ENCODE results near the gene CCNJ.

CCNJ gene

GRCh38 chr10:96073722-96074121, 30.3 kb downstream of the CCNJ start:
- POLR2A ChIA-PET, result no interaction called here
- TF ChIP-seq ZNF202 (tag by site-specific recombination; IDR thresholded peaks at IDR 0.05; ENCODE audit: borderline replicate concordance) (no peak), GFI1B (tag by site-specific recombination; IDR thresholded peaks at IDR 0.05) (no peak), ZNF37A (tag by site-specific recombination; IDR thresholded peaks at IDR 0.05) (no peak), ZSCAN30 (tag by site-specific recombination; IDR thresholded peaks at IDR 0.05) (no peak), CTCF (tag by site-specific recombination; IDR thresholded peaks at IDR 0.05) (no peak), ZBTB1 (tag by site-specific recombination; IDR thresholded peaks at IDR 0.05) (no peak), ZNF138 (tag by site-specific recombination; IDR thresholded peaks at IDR 0.05; ENCODE audit: borderline replicate concordance) (no peak), ZNF311 (tag by site-specific recombination; IDR thresholded peaks at IDR 0.05; ENCODE audit: borderline replicate concordance) (no peak), ZNF747 (tag by site-specific recombination; IDR thresholded peaks at IDR 0.05) (no peak), ZNF214 (tag by site-specific recombination; IDR thresholded peaks at IDR 0.05; ENCODE audit: borderline replicate concordance) (no peak), ZNF10 (tag by site-specific recombination; IDR thresholded peaks at IDR 0.05) (no peak), GLI2 (tag by site-specific recombination; IDR thresholded peaks at IDR 0.05; ENCODE audit: borderline replicate concordance, low read depth) (no peak), ZNF580 (tag by site-specific recombination; IDR thresholded peaks at IDR 0.05) (no peak), ZNF404 (tag by site-specific recombination; IDR thresholded peaks at IDR 0.05) (no peak)
- Histone ChIP-seq H3K4me3 (ENCODE audit: low read depth, low read length) (no peak overlapping the region), H3K9me3 (ENCODE audit: control insufficient read depth, insufficient read depth, low read depth, low read length) (no peaks in the 10 kb centered on the region), H3K36me3 (ENCODE audit: control insufficient read depth in 2 of 2, insufficient read depth in 1 of 2, low read length in 2 of 2) (no peaks in the 10 kb centered on the region), H3K4me1 (ENCODE audit: control insufficient read depth, insufficient read depth, low read length) (peaks cover 3% of the 10 kb centered on the region), H3K27ac (ENCODE audit: extremely low read depth, low read depth, low read length) (no peak overlapping the region)
- CTCF ChIA-PET, result interaction anchor here (0.5 kb wide), 1 partner anchor 618 kb away, joined by 3 read pairs; no protein-coding TSS in a partner anchor

GRCh38 chr10:96074776-96075175, 31.4 kb downstream of the CCNJ start:
- H3K9me3 ChIP-seq (ENCODE audit: control insufficient read depth, insufficient read depth, low read depth, low read length), result no peaks in the 10 kb centered on the region
- H3K4me3 ChIP-seq (ENCODE audit: low read depth, low read length), result no peak overlapping the region
- POLR2A ChIA-PET, result interaction anchor here (0.7 kb wide), 1 partner anchor 15 kb away, joined by 3 read pairs; no protein-coding TSS in a partner anchor
- CTCF ChIA-PET, result interaction anchor here (0.6 kb wide), 1 partner anchor 20 kb away, joined by 3 read pairs; no protein-coding TSS in a partner anchor
- H3K36me3 ChIP-seq (ENCODE audit: control insufficient read depth in 2 of 2, insufficient read depth in 1 of 2, low read length in 2 of 2), result no peaks in the 10 kb centered on the region
- peaks cover 3% of the 10 kb centered on the region for H3K4me1 ChIP-seq (ENCODE audit: control insufficient read depth, insufficient read depth, low read length)
- no peak overlapping the region for H3K27ac ChIP-seq (ENCODE audit: extremely low read depth, low read depth, low read length)
- TF ChIP-seq ZNF398 (tag by site-specific recombination; IDR thresholded peaks at IDR 0.05) (no peak), PRDM4 (tag by site-specific recombination; IDR thresholded peaks at IDR 0.05) (no peak), ZNF214 (tag by site-specific recombination; IDR thresholded peaks at IDR 0.05; ENCODE audit: borderline replicate concordance) (no peak), ZNF843 (tag by site-specific recombination; IDR thresholded peaks at IDR 0.05) (no peak), ZNF621 (tag by site-specific recombination; IDR thresholded peaks at IDR 0.05) (no peak), GLI4 (tag by site-specific recombination; IDR thresholded peaks at IDR 0.05) (no peak), KLF9 (tag by site-specific recombination; IDR thresholded peaks at IDR 0.05; ENCODE audit: low read depth) (no peak), ZSCAN16 (tag by site-specific recombination; IDR thresholded peaks at IDR 0.05) (no peak), WT1 (tag by site-specific recombination; IDR thresholded peaks at IDR 0.05) (no peak), ZNF350 (tag by site-specific recombination; IDR thresholded peaks at IDR 0.05) (no peak), ZNF324 (tag by site-specific recombination; IDR thresholded peaks at IDR 0.05) (no peak), ZNF501 (tag by site-specific recombination; IDR thresholded peaks at IDR 0.05) (no peak), ZBTB26 (tag by site-specific recombination; optimal IDR thresholded peaks at IDR 0.05) (no peak), ZNF292 (tag by site-specific recombination; IDR thresholded peaks at IDR 0.05; ENCODE audit: borderline replicate concordance, low read depth) (no peak), ATF2 (tag by site-specific recombination; IDR thresholded peaks at IDR 0.05; ENCODE audit: low read depth) (no peak)
